Fibroblast of lung (primary cell): ENCODE measurements around the gene PPP1R18.

Source experiments
- CTCF ChIP-seq, 2 donors: IDR thresholded peaks in 1 of 2; conservative IDR thresholded peaks in 1 of 2; 1 replicate in 1 of 2; 2 replicates in 1 of 2; pipeline ENCODE4 v1.5.1; 2011 to 2012; ENCODE audit warnings: low read length in 2 of 2, control low read depth in 1 of 2, inconsistent platforms in 1 of 2, low read depth in 1 of 2, mild to moderate bottlenecking in 1 of 2
- EZH2 ChIP-seq: IDR thresholded peaks from 2 replicates; pipeline ENCODE4 v1.5.1; 2012; ENCODE audit warnings: low read length, control low read depth, mild to moderate bottlenecking; ENCODE audit errors: missing control alignments

- TF ChIP-seq CTCF (conservative IDR thresholded peaks at IDR 0.05 in 1 of 2, IDR thresholded peaks at IDR 0.05 in 1 of 2; ENCODE audit: low read depth in 1 of 2, low read length in 2 of 2) = no peak
- TF ChIP-seq EZH2 = no peak
These were observed 15.5 kb downstream of the PPP1R18 start for GRCh38 chr6:30670760-30671527.
